Stimulated activated CD4-positive, alpha-beta T cell treated with anti-CD3 and anti-CD28 coated beads, Interleukin-15, amount 100 ng/mL, for 48 hours (primary cell): ENCODE data around the gene NHLH1.

Experiments
- DNase-seq, 2 donors: peaks; one replicate each; pipeline ENCODE4 v3.0.0-alpha.2; 2020; ENCODE audit warnings: low read depth in 2 of 2

The NHLH1 gene

GRCh38 chr1:160358073-160358472 is 8.8 kb upstream of the NHLH1 start:
- no peak for DNase-seq

- DNase-seq: no peak
These were observed 7.2 kb upstream of the NHLH1 start for GRCh38 chr1:160359559-160360226.

- DNase-seq: no peak
These were observed 6.6 kb upstream of the NHLH1 start for GRCh38 chr1:160360227-160360695.

- no peak for DNase-seq
These were observed 5.7 kb upstream of the NHLH1 start for GRCh38 chr1:160361199-160361598.

GRCh38 chr1:160361814-160362167 is 5.1 kb upstream of the NHLH1 start:
- no peak for DNase-seq

- no peak for DNase-seq
These were observed 4.5 kb upstream of the NHLH1 start for GRCh38 chr1:160362168-160362957.

- no peak for DNase-seq
These were observed 3.9 kb upstream of the NHLH1 start for GRCh38 chr1:160363010-160363409.

GRCh38 chr1:160363951-160364735 is 2.7 kb upstream of the NHLH1 start:
- no peak for DNase-seq

- no peak for DNase-seq
These were observed 1.5 kb upstream of the NHLH1 start for GRCh38 chr1:160365325-160365724.

GRCh38 chr1:160367516-160367900 is 637 bp downstream of the NHLH1 start:
- no peak for DNase-seq

- DNase-seq: no peak
These were observed 1.4 kb downstream of the NHLH1 start for GRCh38 chr1:160367934-160368923.

GRCh38 chr1:160369087-160369486 is 2.2 kb downstream of the NHLH1 start:
- DNase-seq: no peak

GRCh38 chr1:160370561-160371345 is 3.9 kb downstream of the NHLH1 start:
- DNase-seq: no peak

- DNase-seq: no peak
These were observed 4.4 kb downstream of the NHLH1 start for GRCh38 chr1:160371346-160371631.

- no peak for DNase-seq
These were observed 4.9 kb downstream of the NHLH1 start for GRCh38 chr1:160371756-160372155.

GRCh38 chr1:160373696-160374095 is 6.8 kb downstream of the NHLH1 start:
- DNase-seq: no peak

- no peak for DNase-seq
These were observed 7.6 kb downstream of the NHLH1 start for GRCh38 chr1:160374306-160375110.

- DNase-seq: no peak
These were observed 9.1 kb downstream of the NHLH1 start for GRCh38 chr1:160375788-160376524.

- DNase-seq: peak in 1 of 2 donors; percentile 24
These were observed 9.8 kb downstream of the NHLH1 start for GRCh38 chr1:160376525-160377131.
